Activated T-cell treated with anti-CD3 and anti-CD28 coated beads, Interleukin-2, amount 50 U/mL, for 1 hour (primary cell): Measurements from ENCODE around the gene C10orf62.

Source experiments
- DNase-seq: peaks from one replicate; pipeline ENCODE4 v3.0.0-alpha.2; 2020

Gene C10orf62

GRCh38 chr10:97587183-97587582 is 2.3 kb upstream of the C10orf62 start:
- no peak for DNase-seq

GRCh38 chr10:97590082-97590747 is 694 bp downstream of the C10orf62 start:
- no peak for DNase-seq

- no peak for DNase-seq
These were observed 1.4 kb downstream of the C10orf62 start for GRCh38 chr10:97590748-97591495.

DNA sequence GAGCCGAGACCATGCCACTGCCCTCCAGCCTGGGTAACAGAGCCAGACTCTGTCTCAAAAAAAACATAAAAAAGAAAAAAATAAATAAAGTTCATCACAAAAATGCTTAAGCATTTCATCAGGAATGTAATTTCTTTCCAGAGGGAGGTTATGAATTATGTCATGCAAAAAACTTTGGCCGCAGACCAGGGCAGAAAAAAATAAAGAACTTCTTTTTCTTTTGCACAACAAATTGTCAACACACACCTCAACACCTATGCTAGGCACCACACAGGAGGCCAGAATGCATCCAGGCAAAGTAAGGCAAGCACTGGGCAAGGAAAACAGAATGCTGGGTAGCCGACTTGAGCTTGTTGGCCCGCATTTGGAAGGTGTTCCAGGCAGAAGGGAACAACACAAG is 3.9 kb downstream of the C10orf62 start:
- no peak for DNase-seq

DNA sequence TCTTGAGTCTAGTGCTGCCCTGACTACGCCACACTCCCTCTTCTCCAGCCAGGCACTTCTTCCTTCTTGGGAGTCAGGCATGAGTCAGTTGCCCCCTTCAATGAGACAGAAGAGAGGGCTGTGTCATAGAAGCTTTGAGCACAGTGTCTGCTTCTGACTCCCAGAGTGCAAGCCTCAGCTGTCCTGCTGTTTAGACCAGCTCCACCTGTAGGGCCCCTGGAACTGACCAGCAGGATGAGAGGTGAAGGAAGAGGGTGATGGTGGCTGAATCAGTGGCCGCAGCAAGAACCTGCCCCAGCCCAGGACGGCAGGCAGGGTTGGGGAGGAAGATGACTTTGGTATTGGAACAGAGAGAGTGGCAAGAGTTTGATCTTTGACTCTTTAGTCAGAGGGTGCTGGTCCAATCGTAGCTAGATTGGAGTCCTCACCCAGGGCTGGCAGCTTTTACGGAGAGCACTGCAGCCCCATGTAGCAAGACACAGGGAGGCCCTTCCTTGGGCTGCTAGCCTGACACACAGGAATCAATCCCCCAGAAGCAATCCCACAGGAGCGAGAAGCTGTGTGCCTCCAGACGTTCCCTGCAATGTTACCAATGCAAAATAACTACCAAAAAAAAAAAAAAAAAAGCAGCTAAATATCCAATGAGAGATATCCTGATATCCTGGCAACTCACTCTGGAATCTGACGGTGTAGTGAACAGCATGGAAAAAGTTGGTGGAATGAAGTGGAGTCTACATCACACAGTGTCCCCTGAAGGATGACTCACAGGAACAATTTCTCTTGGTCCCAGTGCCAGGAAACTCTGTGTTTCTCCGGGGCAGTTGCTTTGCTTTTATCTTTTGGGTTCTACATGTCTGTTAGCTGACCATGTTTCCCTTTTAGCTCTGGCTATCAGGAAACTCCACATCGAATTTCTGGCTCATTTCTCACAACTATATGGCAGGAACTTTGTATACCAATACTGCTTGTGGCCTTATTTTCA is 6.9 kb downstream of the C10orf62 start:
- DNase-seq = no peak

DNA sequence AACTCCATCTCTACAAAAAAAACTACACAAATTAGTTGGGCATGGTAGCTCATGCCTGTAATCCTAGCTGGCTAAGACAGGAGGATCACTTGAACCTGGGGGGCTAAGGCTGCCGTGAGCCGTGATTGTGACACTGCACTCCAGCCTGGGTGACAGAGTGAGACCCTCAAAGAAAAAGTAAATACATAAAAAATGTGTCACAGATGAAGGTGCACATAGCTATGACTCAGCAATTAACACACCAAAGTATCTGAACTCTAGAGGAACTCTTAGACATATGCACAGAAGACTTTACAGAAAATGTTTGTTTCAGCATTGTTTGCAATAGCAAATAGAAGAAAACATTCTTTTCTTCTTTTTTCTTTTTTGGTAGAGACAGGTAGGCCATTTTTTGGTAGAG is 8.3 kb downstream of the C10orf62 start:
- DNase-seq = no peak

DNA sequence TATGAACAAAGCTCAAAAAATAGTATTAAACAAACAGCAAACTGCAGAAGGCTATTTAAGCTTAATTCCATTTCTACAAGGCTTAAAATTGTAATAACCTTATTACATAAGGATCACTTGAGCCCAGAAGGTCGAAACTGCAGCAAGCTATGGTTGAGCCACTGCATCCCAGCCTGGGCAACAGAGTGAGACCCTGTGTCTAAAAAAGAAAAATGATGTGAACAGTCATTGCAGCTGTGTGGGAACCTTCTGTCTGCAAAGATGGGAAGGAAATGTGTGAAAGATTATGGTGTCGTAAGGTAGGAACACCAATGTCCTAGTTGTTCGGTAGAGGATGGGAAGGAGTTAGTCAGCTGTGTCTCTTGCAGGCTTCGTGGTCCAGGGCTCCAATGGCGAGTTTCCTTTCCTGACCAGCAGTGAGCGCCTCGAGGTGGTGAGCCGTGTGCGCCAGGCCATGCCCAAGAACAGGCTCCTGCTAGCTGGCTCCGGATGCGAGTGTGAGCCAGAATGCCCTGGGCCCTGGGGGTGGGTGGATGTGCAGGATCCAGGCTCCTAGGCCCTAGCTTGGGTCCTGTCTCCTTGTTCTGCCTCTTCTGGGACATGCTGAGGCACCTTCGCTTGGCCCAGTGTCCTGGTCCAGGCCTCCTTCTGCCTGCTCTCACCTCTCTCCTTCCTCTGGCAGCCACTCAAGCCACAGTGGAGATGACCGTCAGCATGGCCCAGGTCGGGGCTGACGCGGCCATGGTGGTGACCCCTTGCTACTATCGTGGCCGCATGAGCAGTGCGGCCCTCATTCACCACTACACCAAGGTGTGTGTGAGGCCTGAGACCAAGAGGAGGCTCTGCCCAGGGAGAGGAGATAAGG is 9.1 kb downstream of the C10orf62 start:
- no peak for DNase-seq

DNA sequence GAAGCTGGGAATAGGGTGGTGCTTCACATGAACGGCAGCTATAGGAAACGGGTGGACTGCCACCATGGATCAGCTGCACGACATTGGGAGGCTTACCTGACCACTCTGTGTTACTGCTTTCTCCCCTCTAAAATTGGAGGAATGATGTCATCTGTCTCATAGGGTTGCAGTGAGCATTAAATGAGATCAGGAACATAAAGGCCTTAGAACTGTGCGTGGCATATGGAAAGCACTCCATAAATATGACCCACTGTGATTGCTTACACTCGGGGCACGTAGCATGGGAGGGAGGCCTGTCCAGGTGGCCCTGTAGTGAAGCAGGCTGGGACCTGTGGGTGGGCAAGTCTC is 9.7 kb downstream of the C10orf62 start:
- no peak for DNase-seq

DNA sequence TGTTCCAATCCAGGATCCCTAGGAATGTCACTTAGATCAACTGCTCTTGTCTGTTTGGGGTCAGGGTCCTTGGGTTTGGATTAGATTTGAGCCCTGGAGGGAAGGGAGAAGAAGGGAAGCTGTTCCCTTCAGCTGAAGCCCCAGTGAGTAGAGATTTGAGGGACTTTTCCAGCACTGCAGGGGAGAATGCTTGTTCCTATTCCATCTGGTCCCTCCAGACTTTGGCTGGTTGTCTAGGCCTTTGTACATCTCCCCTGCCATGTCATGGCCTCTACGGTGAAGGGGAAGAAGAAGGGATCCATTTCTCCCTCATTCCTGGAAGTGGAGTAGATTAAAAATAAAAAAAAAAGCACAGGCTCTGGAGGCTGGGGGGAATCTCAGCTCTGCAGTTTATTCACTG is 11.1 kb downstream of the C10orf62 start:
- DNase-seq = no peak

DNA sequence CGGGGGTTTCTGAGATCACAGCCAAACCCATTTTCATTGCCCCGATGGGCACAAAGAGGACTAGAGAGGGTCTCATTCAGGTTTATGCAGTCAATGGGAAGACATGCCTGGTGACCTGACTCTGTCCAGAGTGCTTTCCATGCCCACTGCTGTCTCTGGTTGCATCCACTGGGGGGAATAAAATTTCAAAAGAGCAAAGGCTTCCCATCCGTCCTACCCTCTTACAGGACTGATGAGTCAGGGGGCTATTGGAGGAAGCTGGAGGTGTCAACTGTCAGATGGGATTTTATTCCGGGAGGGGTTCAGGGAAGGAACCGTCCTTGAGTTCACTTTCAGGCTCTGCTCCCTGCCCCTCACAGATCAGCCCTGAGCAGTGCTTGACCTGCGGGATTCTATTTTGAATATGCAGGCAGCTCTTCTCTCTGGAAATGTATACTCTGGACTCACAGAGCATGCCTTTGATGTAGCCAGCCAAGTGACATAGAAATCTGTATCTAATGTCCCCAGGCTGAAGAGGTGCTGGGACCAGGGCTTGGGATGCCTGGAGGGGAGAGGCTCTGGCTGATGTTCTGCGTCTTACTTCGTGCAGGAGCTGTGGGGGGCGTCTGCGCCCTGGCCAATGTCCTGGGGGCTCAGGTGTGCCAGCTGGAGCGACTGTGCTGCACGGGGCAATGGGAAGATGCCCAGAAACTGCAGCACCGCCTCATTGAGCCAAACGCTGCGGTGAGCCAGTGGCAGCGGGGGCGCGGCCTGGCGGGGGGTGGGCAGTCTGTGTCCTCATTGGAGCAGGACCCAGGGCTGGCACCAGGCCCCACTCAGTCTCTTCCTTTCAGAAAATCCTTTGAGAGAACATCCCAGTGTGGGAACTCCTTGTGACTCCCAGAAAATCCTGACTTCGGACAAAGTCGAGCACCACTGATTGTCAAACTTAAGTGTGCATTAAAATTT is 12.0 kb downstream of the C10orf62 start:
- no peak for DNase-seq

GRCh38 chr10:97607095-97607636 is 17.6 kb downstream of the C10orf62 start:
- DNase-seq = no peak

DNA sequence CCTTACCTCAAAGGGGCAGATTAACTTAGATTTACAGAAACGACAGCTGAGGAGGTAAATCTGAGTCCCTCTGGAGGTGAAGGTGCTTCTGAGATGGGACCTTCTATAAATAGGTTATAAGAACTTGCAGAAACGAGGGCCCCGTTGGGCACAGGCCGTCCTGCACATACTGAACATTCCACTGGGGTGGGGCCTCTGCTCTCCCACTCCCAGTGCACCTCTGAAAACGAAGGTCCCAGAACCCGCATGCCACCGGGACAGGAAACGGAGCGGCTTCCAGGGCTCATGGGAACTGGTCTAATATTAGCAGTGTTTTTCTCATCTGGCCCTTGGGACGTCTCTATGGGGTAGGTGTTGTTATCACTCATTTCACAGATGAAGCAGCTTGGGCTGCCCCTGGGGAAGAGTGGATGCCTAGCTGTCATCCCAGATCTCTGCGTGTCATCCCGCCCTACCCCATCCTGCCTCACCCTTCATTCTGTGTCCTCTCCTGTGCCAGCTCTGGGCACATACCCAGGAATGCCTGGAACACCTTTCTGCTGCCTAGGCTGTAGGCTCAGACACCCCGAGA is 19.6 kb downstream of the C10orf62 start:
- no peak for DNase-seq

DNA sequence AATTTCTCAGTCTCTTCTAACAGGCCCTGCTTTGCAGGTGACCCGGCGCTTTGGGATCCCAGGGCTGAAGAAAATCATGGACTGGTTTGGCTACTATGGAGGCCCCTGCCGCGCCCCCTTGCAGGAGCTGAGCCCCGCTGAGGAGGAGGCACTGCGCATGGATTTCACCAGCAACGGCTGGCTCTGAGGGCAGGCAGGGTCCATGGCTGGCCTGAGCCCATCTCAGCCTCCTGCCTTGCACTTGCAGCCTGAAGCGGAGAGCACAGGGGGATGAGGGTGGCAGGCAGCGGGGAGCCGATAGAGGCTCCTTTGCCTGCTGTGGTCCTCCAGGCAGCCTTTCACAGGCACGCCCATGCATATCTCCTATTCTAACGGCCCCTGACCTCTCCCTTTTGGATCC is 22.0 kb downstream of the C10orf62 start:
- no peak for DNase-seq

DNA sequence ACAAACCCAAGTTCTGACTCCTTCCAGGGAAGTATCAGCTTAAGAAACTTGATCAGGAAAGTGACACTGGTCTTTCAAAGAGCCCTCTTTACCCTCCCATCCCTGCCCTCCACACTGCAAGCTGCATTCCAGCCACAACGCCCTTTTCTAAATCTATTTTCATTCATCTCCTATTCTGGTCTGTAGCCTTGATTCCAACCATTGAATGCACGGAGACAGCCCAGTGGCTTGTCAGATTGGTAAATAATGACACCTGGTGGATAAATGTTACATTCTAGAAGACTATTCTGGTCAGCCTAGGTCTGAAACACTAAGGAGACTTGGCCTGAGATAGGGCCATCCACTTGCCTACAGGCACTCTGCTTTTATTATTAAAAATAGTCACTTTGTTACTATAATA is 22.9 kb downstream of the C10orf62 start:
- no peak for DNase-seq

GRCh38 chr10:97618285-97618684 is 28.8 kb downstream of the C10orf62 start:
- DNase-seq = no peak

- DNase-seq = no peak
These were observed 29.2 kb downstream of the C10orf62 start for GRCh38 chr10:97618733-97619132.

DNA sequence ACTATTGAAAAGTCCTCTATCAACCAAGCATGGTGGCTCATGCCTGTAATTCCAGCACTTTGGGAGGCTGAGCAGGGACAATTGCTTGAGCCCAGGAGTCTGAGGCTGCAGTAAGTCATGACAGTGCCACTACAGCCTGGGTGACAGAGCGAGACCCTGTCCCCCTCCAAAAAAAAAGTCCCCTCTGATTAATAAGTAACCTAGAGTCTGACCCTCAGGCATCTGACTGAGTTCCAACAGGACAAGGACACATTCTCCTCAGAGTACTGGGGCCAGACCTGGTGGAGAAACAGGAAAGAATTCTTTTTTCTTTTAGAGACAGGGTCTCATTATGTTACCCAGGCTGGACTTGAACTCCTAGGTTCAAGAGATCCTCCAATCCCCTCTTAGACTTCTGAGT is 33.8 kb downstream of the C10orf62 start:
- no peak for DNase-seq

DNA sequence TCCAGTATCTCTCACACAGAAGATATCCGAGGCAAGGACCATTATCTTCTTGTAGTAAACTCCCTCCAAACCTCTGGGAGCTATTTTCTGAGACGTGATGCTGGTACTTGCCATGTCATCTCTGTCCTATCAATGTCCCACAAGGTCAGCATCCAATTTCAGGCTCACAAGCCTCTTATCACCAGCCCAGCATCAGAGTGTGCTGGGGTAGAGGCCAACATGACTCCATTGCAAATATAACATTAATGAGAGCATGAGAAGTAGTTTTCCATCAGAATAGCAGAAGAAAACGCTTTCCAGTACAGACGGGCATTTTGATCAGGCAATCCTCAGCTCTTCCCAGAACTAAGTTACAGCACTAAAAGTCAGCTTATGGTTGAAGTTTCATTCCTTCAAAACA is 38.2 kb downstream of the C10orf62 start:
- no peak for DNase-seq

DNA sequence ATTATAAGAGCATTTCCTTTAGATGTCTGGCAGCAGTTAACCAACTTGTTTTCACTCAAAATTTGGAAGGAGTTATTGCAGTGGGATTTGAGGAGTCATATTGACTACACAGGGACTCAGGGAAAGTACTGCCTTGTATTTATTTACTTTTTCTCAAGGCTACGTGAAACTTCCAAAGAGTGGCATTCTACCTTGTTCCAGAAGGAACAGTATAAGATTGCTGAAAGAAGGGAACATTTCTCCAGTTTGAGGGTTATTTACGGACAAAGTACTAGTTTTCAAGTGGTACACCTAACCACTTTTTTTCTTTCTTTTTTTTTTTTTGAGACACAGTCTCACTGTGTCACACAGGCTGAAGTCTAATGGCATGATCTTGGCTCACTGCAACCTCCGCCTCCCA is 38.7 kb downstream of the C10orf62 start:
- no peak for DNase-seq

DNA sequence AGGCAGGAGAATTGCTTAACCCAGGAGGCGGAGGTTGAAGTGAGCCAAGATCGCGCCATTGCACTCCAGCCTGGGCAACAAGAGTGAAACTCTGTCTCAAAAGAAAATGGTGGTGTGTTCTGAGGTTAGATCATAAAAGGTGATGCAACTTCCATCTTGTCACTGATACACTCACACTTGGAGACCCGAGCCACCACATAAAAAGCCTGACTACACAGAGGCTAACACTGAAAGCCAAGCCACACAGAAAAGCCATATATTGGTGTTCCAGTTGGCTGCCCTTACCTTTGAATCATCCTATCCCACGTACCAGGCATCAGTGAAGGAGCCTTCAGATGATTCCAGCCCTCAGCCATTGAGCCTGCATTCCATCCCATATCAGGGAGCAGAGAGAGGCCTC is 39.8 kb downstream of the C10orf62 start:
- DNase-seq = no peak

- DNase-seq = no peak
These were observed 41.6 kb downstream of the C10orf62 start for GRCh38 chr10:97631098-97631497.
